ENCODE results near the gene CLSTN3. TPM values are rescaled to one million over a fixed set of nuclear protein-coding genes. Genes with fewer than 3 reads are reported as not detected.
A peak's percentile ranks its signal among the peaks of the same experiment; 100 is the strongest.
"Not testable (repeated sequence)": the region's sequence is repeated elsewhere in the genome, so short reads cannot be mapped to it uniquely, and the experiment has no call there.

Gene CLSTN3
- total RNA-seq, 1 donor from 2014 or later = 30.4 TPM

- no peak overlapping the region for H3K27ac Mint-ChIP-seq (ENCODE audit: unreplicated experiment)
- no peak for DNase-seq (ENCODE audit: low read depth, low spot score)
- no peak for TF ChIP-seq CTCF (conservative IDR thresholded peaks at IDR 0.05)
- H3K36me3 Mint-ChIP-seq (ENCODE audit: low read depth) = peaks cover 11% of the 10 kb centered on the region
- peaks cover 8% of the 10 kb centered on the region for H3K9me3 Mint-ChIP-seq
- H3K27me3 Mint-ChIP-seq (ENCODE audit: low read depth) = no peaks in the 10 kb centered on the region
- no peaks in the 10 kb centered on the region for H3K4me1 Mint-ChIP-seq
- H3K4me3 Mint-ChIP-seq = no peak overlapping the region
Observed at GRCh38 chr12:7101047-7101693, 29.0 kb upstream of the CLSTN3 start.

- H3K27me3 Mint-ChIP-seq (ENCODE audit: low read depth) = no peaks in the 10 kb centered on the region
- no peak overlapping the region for H3K27ac Mint-ChIP-seq (ENCODE audit: unreplicated experiment)
- TF ChIP-seq CTCF (conservative IDR thresholded peaks at IDR 0.05) = no peak
- H3K9me3 Mint-ChIP-seq = peaks cover 13% of the 10 kb centered on the region
- no peaks in the 10 kb centered on the region for H3K4me1 Mint-ChIP-seq
- no peak for DNase-seq (ENCODE audit: low read depth, low spot score)
- peaks cover 15% of the 10 kb centered on the region for H3K36me3 Mint-ChIP-seq (ENCODE audit: low read depth)
- H3K4me3 Mint-ChIP-seq = no peak overlapping the region
Observed at GRCh38 chr12:7101694-7102131, 28.5 kb upstream of the CLSTN3 start.

GRCh38 chr12:7102582-7102981 lies 27.6 kb upstream of the CLSTN3 start:
- peaks cover 15% of the 10 kb centered on the region for H3K36me3 Mint-ChIP-seq (ENCODE audit: low read depth)
- peaks cover under 1% of the 10 kb centered on the region for H3K4me1 Mint-ChIP-seq
- H3K27me3 Mint-ChIP-seq (ENCODE audit: low read depth) = no peaks in the 10 kb centered on the region
- DNase-seq (ENCODE audit: low read depth, low spot score) = no peak
- TF ChIP-seq CTCF (conservative IDR thresholded peaks at IDR 0.05) = no peak
- H3K27ac Mint-ChIP-seq (ENCODE audit: unreplicated experiment) = no peak overlapping the region
- H3K4me3 Mint-ChIP-seq = no peak overlapping the region
- H3K9me3 Mint-ChIP-seq = peaks cover 14% of the 10 kb centered on the region

- peaks cover 16% of the 10 kb centered on the region for H3K36me3 Mint-ChIP-seq (ENCODE audit: low read depth)
- no peak for DNase-seq (ENCODE audit: low read depth, low spot score)
- TF ChIP-seq CTCF (conservative IDR thresholded peaks at IDR 0.05) = no peak
Observed at GRCh38 chr12:7103837-7104584, 26.2 kb upstream of the CLSTN3 start.

GRCh38 chr12:7106082-7106481 lies 24.1 kb upstream of the CLSTN3 start:
- Mint-ChIP-seq H3K36me3 (ENCODE audit: low read depth) (peaks cover 16% of the 10 kb centered on the region), H3K4me1 (peaks cover 14% of the 10 kb centered on the region), H3K27me3 (ENCODE audit: low read depth) (no peaks in the 10 kb centered on the region), H3K9me3 (peaks cover 14% of the 10 kb centered on the region), H3K4me3 (peak overlapping the region; percentile 60), H3K27ac (ENCODE audit: unreplicated experiment) (no peak overlapping the region)
- no peak for DNase-seq (ENCODE audit: low read depth, low spot score)
- no peak for TF ChIP-seq CTCF (conservative IDR thresholded peaks at IDR 0.05)

More at GRCh38 chr12:7103837-7104584, 26.2 kb upstream of the CLSTN3 start:
- Mint-ChIP-seq H3K27ac (ENCODE audit: unreplicated experiment) (no peak overlapping the region), H3K4me1 (peaks cover 8% of the 10 kb centered on the region), H3K9me3 (peaks cover 14% of the 10 kb centered on the region), H3K27me3 (ENCODE audit: low read depth) (no peaks in the 10 kb centered on the region), H3K4me3 (no peak overlapping the region)

- H3K36me3 Mint-ChIP-seq (ENCODE audit: low read depth) = peaks cover 16% of the 10 kb centered on the region
- peaks cover 14% of the 10 kb centered on the region for H3K9me3 Mint-ChIP-seq
- H3K4me1 Mint-ChIP-seq = peaks cover 14% of the 10 kb centered on the region
- not testable (repeated sequence) for H3K27me3 Mint-ChIP-seq (ENCODE audit: low read depth); H3K4me3 Mint-ChIP-seq; H3K27ac Mint-ChIP-seq (ENCODE audit: unreplicated experiment); DNase-seq (ENCODE audit: low read depth, low spot score)
Observed at GRCh38 chr12:7107181-7107580, 23.0 kb upstream of the CLSTN3 start.

All from neural crest cell (in vitro differentiated cells).